GM19372 (cell line): Measurements from ENCODE around the gene CWC22.
"Not testable (repeated sequence)": the region's sequence is repeated elsewhere in the genome, so short reads cannot be mapped to it uniquely, and the experiment has no call there.

Experiments
- ATAC-seq: cut with Tn5 transposase; IDR thresholded peaks from one replicate; pipeline ENCODE4 v1.9.1; 2021; ENCODE audit warnings: mild to moderate bottlenecking, low read depth, moderate library complexity; ENCODE audit not compliant: unreplicated experiment

The CWC22 gene

DNA sequence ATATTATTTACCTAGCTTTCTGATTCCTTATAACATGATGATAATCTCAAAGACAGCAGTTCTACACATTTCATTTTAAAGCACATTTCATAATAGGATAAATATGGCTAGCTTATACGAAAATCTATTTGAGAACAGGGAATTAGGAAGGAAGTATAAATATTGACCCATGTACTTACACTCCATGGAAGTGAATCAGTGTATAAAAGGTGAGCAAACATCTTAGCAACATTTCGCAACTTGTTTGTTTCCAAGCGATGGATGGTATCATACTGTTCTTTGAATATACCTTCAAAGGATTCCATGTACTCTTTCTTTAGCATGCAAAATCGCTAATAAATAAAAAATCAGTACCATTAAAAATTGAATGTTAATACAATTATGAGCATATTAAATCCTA, 53.1 kb downstream of the CWC22 start:
- no peak for ATAC-seq

DNA sequence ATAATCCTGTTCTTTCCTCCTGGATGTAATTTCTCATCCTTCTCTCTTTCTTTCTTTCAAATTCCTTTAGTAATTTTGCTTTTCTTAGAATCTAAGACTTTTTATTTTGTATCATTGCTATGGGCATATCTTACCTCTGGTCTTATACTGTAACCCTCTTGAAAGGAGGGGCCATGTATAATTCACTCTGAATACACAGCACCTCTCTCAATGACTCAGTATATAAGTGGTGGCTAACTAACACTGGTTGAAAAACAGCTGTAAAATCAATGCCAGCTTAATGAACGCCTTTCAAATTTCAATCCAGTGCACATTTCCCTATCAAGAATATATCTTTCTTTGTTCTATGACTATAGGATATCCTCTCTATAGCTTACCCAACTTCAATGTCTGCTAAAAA, 53.7 kb downstream of the CWC22 start:
- ATAC-seq, result no peak

DNA sequence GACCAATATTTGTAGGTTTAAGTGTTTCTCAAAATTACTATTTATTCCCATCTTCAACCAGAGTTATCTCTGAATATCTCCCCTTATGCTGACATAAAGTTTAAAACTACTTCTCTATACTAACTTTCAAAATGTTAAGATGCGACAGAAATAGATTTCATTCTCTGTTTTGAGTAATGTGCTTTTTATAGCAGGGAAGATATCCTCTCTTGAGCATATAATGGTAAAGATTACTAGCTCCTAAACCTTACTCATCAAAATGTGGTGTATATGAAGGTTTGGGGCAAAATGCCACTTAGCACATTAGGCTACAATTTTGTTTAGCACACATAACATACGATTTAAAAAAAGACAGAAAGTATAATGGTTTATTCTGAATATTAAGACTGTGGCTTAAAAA, 54.4 kb downstream of the CWC22 start:
- no peak for ATAC-seq

DNA sequence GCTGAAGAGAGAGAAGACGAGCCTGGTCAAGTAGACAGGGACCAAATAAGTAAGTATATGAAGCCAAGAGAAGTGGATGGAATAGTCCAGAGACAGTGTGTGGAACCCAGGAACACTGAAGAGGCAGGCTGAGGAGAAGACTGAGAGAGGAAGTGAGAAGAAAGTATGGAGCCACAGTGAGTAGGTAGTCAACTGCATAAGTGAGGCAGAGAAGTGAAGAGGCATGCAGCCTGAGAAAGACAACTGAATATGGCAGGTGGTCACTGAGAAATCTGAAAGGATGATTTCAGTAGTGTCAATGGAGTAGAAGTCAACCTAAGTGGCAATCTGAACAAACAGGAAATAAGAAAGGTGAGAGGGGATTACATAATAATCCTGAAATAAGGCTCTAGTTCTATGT, 55.4 kb downstream of the CWC22 start:
- ATAC-seq, result no peak

DNA sequence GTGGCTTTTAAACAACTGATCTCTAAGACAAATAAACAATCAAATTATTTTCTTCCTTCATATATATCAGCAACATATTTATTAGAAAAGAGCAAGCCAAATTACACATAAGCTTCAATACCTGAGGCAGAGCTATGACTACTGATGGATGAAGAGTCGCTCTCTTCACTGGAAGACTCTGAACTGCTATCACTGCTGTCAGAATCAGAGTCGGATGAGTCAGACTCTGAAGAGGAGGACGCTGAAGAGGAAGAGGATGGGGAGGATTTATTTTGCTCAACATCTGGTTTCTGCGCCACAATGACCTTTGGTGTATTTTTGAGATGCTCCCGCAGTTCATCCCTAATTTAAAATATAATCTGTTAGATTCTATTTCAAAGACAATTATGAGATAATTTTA, 56.7 kb downstream of the CWC22 start:
- no peak for ATAC-seq

DNA sequence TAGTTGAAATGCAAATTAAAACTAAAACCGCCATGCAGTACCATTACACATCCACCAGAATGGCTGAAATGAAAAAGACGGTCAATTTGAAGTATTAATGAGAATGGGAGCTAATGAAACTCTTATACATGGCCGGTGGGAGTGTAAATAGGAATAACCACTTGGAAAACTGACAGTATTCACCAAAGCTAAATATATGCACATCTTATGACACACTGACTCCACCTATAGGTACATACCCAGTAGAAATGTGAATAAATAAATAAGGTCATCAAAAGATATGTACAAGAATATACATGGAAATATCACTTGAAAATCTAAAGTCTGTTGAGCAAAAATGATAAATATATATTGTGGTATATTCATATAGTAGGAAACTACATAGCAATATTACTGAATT, 57.7 kb downstream of the CWC22 start:
- ATAC-seq, result no peak

DNA sequence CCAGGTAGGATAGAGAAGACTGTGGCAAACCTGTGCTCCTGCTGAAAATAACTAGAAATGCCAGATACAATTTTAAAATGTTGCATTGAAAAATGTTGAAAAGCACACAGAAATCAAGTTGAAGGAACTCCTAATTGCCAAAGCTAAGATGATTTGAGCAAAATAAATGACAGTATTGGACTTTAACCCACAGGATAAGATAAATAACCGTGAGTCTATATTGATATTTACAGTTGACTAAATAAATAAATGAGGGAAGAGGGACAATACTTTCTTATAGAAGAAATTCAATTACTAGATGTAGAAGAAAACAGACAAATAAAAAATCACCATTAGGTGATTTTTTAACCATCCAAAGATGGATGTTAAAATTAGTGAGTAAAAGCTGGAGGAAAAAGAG, 59.0 kb downstream of the CWC22 start:
- ATAC-seq, result no peak

DNA sequence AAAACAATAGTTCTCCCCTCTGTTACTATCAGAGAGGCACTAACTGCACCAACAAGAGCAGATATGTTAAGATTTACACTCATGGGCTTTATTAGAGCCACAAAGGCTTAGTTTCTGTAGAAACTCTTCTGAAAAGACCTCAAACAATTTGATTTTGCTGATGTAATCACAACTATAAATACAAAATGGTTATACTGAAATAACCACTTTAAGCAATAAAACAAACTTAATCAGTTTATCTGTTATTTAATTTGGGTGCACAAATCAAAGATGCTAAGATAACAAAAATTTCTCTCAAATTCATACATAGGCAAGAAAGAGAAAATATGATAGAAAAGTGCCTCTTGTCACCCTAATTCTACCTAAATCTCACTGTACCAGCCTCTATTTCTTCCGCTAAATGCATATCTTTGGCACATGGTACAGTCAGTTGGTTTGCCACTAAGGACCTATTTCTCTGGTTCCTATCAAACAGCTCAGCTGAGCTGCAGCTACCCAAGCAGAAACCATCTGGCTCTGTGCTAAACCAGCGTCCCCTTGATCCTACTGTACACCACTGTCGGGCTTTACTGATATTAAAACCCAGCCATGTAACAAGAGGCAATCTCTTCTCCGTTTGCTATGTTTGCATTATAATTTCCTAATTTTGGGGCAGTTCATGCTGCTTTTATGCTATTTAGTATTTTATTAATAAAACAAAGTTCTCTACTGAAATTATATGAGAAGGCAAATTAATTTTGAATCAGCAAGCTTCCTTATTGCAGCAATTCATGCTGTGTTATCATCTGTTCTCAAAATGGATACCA, 60.1 kb downstream of the CWC22 start:
- no peak for ATAC-seq

DNA sequence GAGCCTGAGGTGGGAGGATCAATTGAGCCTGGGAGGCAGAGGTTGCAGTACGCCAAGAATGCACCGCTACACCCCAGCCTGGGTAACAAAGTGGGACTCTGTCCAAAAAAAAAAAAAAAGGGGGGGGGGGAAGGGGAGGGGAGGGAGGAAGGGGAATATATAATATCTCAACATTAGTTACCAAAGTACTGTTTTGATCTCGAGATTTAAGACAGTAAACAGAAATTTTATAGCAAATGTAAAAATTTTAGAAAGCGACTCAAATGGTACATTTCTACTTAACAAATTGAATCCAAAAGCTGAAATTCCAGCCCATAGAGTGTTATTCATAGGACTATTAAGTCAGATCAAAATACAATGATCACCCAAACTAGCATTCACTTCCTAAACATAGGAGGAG, 60.8 kb downstream of the CWC22 start:
- no peak for ATAC-seq

DNA sequence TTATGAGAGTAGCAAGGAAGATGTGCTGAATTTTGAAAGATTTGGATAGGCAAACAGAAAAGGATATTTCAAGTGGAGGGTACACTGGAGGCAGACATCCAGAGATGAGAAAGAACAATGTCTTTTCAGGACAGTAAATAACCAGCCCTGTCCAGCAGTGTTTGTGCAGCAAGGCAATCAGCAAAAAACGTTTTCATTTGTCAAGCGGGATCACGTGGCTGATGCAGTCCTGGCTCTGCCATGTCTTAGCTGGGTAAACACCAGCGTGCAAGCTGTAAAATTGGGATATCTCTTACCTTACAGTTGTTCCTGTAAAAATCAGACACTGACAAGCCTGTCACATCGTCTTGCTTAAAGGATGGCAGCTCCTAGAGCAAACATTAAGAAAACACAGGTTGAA, 67.8 kb downstream of the CWC22 start:
- ATAC-seq, result no peak

DNA sequence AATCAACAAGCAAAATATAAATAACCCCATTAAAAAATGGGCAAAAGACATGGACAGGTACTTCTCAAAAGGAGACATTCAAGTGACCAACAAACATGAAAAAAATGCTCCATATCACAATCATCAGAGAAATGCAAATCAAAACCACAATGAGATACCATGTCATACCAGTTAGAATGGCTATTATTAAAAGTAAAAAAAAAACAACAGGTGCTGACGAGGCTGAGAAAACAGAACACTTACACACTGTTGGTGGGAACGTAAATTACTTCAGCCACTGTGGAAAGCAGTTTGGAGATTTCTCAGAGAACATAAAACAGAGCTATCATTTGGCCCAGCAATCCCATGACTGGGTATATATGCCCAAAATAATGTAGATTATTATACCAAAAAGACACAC, 69.1 kb downstream of the CWC22 start:
- no peak for ATAC-seq

DNA sequence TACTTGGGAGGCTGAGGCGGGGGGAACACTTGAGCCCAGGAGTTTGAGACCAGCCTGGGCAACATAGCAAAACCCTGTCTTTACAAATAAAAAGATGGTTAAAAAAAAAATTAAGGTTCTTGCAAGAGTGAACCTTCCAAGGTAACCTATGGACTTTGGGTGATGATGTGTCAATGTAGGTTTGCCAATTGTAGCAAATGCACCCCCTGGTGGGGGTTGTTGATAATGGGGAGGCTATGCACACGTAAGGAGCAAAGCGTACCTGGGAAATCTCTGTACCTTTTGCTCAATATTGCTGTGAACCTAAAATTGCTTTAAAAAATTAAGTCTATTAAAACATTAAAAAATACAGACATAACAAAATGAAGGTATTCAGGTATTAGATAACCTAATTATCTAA, 70.4 kb downstream of the CWC22 start:
- ATAC-seq, result no peak

DNA sequence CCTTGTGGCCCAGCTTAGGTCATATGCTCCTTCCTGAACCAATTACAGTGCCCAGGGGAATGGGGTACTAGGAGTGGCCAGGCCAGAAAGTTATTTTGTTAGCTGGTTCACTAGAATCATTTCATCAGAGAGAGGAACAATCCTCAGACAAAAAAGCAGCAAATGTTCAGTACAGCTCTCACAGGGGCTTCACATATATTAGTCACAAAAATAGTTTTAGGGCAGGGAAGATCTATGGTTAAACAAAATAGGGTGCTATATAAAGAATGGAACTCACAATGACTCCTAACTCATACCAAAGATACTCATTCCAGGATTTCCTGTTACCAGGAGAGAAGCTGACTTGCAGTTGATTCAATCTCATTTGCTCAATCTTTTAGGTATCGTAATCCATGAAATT, 71.0 kb downstream of the CWC22 start:
- ATAC-seq, result no peak

DNA sequence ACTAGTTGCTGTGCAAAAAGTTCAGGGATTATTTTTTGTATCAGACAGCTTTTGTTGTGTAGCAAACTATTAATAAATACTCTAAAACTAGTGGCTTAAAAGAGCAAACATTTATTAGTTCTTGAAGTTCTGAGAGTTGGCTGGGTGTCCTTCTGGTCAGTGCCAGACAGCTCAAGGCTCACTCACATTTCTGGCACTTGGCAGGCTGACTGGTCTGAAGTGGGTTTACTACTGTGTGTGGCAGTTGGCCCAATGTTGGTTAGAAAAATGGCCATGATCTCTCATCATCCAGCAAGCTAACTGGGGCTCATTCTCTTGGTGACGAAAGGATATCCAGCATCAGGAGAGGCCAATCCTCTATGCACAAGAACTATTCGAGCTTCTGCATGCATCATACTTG, 74.3 kb downstream of the CWC22 start:
- no peak for ATAC-seq

DNA sequence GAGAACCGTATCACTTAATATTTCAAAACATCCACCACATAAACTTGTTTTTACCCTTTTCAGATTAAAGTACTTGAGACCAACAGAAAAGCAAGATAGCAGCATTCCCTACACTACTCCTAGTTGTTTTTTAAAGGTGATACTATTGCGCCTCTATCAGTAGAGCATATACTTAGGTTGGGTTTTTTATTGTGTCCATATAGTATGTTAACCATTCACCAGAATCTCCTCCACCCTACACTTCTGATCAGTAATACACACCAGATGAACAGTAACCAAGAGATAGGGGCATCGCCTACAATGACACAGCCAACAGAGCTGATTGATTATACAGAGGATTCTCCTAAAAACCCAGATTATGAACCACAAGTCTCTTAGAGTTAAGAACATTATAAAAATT, 75.6 kb downstream of the CWC22 start:
- ATAC-seq, result no peak

DNA sequence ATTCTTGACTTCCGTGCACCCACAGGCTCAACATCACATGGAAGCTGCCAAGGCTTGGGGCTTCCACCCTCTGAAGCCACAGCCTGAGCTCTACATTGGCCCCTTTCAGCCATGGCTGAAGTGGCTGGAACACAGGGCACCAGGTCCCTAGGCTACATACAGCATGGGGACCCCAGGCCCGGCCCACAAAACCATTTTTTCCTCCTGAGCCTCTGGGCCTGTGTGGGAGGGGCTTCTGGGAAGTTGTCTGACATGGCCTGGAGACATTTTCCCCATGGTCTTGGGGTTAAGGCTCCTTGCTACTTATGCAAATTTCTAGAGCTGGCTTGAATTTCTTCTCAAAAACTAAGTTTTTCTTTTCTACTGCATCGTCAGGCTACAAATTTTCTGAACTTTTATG, 77.1 kb downstream of the CWC22 start:
- not testable (repeated sequence) for ATAC-seq

DNA sequence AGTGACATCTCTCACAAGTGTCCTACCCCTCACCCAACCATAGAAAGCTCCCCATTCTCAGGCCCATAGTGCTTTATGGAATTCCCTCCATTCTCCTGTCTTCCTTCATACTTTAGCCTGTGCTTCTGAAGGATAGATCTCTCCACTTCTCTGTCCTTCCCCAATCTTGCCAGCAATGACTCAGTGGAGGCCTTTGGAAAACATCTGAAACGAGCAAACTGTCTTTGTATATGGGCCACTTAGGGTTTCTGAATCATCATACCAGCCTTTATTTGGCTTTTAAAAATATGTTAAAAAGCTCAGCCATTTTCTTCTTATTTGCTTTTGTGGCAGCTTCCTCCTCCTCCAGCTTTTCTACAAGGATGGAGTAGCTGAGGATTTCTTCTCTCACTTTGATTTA, 80.1 kb downstream of the CWC22 start:
- no peak for ATAC-seq

DNA sequence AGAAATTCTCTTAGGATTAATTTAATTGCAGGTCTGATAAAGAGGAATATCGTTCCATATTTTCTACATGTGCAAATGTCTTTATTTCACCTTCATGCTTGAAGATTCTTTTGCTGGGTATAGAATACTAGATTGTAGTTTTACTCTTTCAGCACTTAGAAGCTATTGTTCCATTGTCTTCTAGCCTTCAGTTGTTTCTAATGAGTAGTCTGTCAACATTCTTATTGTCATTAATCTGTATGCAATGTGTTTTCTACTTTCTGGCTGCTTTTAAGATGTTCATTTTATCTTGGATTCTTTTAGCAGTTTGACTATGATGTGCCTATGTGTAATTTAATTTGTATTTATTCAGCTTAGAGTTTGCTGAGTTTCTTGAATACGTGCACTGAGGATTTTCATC, 81.4 kb downstream of the CWC22 start:
- ATAC-seq, result no peak

DNA sequence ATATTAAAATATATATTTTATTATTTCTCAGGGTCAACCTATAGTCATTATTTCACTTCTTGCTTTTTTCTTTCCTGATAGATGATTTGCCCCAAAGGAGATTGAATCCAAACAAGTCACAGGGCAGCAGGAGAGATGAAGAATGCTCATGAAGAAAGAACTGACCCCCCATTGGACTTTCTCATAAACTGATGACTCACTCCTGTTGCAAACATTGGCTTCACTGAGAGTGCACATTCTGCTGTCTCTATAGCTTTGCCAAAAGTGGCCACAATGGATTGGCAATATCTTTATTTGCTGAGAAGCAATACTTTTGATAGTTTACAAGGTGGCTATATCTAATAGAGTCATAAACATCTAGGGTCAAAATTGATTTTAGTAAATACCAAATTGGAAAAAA, 89.8 kb downstream of the CWC22 start:
- no peak for ATAC-seq

DNA sequence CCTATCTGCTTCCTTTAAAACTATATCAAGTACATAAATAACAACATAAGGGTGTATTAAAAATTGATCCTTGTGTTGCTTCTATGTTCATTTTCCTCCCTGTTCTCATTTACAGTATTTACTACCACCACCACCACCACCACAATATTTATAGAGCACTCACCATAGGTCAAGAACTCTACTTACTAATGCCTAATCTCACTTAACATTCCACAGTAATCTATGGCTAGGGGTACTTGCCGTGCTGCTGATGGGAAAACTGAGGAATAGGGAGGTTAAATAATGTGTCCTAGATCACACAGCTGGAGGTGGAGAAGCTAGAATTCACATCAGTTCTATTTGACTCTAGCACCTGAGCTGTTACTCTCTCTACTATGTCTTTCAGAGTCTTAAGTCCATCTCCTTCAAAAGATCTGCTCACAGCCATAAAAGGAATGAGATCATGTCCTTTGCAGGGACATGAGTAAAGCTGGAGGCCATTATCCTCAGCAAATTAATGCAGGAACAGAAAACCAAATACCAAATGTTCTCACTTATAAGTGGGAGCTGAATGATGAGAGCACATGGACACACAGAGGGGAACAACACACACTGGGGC, 91.6 kb downstream of the CWC22 start:
- no peak for ATAC-seq

DNA sequence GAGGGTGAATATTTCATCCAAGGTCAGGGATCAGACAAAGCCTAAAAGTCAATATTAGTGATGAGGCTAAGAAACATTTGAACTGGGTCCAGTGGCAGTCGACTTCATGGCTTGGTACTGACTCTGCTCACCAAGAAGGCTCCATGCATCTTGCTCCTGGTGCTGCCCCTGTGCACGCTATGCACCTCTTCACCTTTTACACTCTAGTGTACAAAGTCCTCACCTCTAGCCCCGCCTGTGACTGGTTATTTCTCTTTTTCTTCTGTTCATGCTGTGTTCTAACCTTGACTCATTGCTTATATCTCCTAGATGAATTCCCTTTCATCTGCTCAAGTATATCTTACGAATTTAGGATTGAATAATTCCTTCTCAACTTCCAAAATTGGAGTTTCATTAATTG, 93.3 kb downstream of the CWC22 start:
- ATAC-seq, result no peak

DNA sequence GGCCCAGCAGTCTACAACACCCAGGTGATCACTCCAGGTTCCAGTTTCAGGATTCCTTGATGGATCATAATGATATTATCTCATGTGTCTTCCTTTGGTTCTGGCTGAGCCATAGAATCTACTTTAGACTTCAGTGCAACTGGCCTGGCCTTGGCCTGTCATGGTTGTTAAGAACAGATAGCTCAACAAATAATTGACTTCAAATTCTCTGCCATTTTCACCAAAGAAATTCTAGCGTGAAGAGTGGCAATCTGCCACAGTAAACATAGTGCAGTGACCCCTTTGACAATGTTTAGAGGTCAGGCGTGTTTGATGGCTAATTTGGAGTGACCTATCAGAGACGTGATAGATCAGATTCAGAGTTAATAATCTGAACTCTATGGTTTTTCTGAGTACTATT, 95.5 kb downstream of the CWC22 start:
- ATAC-seq, result no peak

DNA sequence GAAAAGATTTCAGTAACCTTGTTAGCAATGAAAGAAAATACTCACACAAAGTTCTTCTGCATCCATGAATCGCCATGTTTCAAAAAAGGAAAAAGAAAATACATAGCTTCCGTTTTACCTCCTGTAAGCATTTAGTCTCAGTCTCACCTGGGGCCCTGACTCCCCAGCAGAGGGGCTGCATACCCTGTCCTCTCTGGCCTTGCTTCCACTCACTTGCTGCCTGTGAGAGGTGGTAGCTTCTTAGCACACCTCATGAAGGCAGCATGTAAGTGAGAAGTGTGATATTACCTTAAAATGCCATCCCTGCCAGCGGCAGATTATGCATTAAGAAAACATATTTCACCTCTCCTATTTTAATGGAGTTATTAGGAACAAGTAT, 96.4 kb downstream of the CWC22 start:
- no peak for ATAC-seq
